Retina (tissue), 1 donor: Measurements from ENCODE around the gene POLD4.

Source experiments
- DNase-seq: peaks from one replicate; pipeline ENCODE4 v3.0.0-alpha.2; 2016

Gene POLD4

GRCh38 chr11:67387518-67387917 lies 34.2 kb upstream of the POLD4 start:
- no peak for DNase-seq

- DNase-seq: no peak
Observed at GRCh38 chr11:67387069-67387468, 33.7 kb upstream of the POLD4 start.

GRCh38 chr11:67384851-67385366 lies 31.6 kb upstream of the POLD4 start:
- no peak for DNase-seq

GRCh38 chr11:67382276-67383136 lies 29.2 kb upstream of the POLD4 start:
- peak; percentile 86 for DNase-seq

GRCh38 chr11:67381244-67381972 lies 28.1 kb upstream of the POLD4 start:
- no peak for DNase-seq

GRCh38 chr11:67379061-67380058 lies 26.0 kb upstream of the POLD4 start:
- DNase-seq: no peak

- DNase-seq: no peak
Observed at GRCh38 chr11:67378544-67378943, 25.2 kb upstream of the POLD4 start.

GRCh38 chr11:67376873-67377808 lies 23.8 kb upstream of the POLD4 start:
- DNase-seq: no peak

GRCh38 chr11:67376063-67376820 lies 22.9 kb upstream of the POLD4 start:
- no peak for DNase-seq

GRCh38 chr11:67375320-67376055 lies 22.1 kb upstream of the POLD4 start:
- DNase-seq: no peak

- no peak for DNase-seq
Observed at GRCh38 chr11:67374571-67375281, 21.4 kb upstream of the POLD4 start.

GRCh38 chr11:67373648-67374570 lies 20.6 kb upstream of the POLD4 start:
- DNase-seq: peak; percentile 77

GRCh38 chr11:67372993-67373647 lies 19.8 kb upstream of the POLD4 start, which contains the start of gene CLCF1:
CLCF1 (minus strand) TSS chr11:67373598; CDS start chr11:67373539, 59 bp downstream.
- peak; percentile 60 for DNase-seq

- peak; percentile 60 for DNase-seq
Observed at GRCh38 chr11:67372321-67372992, 19.1 kb upstream of the POLD4 start.

GRCh38 chr11:67371911-67372320 lies 18.6 kb upstream of the POLD4 start:
- peak; percentile 60 for DNase-seq

- no peak for DNase-seq
Observed at GRCh38 chr11:67371189-67371910, 18.0 kb upstream of the POLD4 start.
